Measurements from ENCODE around the gene GAS2L2. TPM values are rescaled to one million over a fixed set of nuclear protein-coding genes. Genes with fewer than 3 reads are reported as not detected.

GAS2L2 gene
- total RNA-seq, 1 experiment from 2014 or later = 0.15 TPM

Other genes starting within 250 kb of the GAS2L2 start
- gene SLFN12L, start 215.6 kb downstream of the GAS2L2 start, total RNA-seq (2021) = 0.07 to 0.16 TPM (median 0.13 TPM) in 3 replicates
- gene SLFN14, start 192.4 kb downstream of the GAS2L2 start, total RNA-seq (2021) = not detected in 3 replicates
- gene PEX12, start 174.7 kb downstream of the GAS2L2 start, total RNA-seq (2021) = 4.7 to 6.5 TPM (median 5.2 TPM) in 3 replicates
- gene AP2B1, start 165.9 kb downstream of the GAS2L2 start, total RNA-seq (2021) = 195 to 212 TPM (median 201 TPM) in 3 replicates
- 17.4 to 25.4 TPM (median 25.3 TPM) in 3 replicates for gene RASL10B, start 21.6 kb downstream of the GAS2L2 start, total RNA-seq (2021)
- gene C17orf50, start 7.6 kb upstream of the GAS2L2 start, total RNA-seq (2021) = 0.30 to 0.89 TPM (median 0.35 TPM) in 3 replicates
- gene MMP28, start 42.4 kb upstream of the GAS2L2 start, total RNA-seq (2021) = 0.22 TPM in 1 of 3 replicates, not detected in the others
- gene TAF15, start 56.2 kb upstream of the GAS2L2 start, total RNA-seq (2021) = 273 to 322 TPM (median 316 TPM) in 3 replicates
- not detected in 3 replicates for gene HEATR9, start 115.7 kb upstream of the GAS2L2 start, total RNA-seq (2021)
- 0.17 to 0.37 TPM (median 0.27 TPM) in 3 replicates for gene CCL5, start 127.1 kb upstream of the GAS2L2 start, total RNA-seq (2021)
- 4.7 to 6.4 TPM (median 5.2 TPM) in 3 replicates for gene RDM1, start 177.5 kb upstream of the GAS2L2 start, total RNA-seq (2021)
- gene LYZL6, start 190.5 kb upstream of the GAS2L2 start, total RNA-seq (2021) = not detected in 3 replicates
- gene CCL16, start 228.3 kb upstream of the GAS2L2 start, total RNA-seq (2021) = not detected in 3 replicates
- not detected in 3 replicates for gene CCL14, start 233.5 kb upstream of the GAS2L2 start, total RNA-seq (2021)
- gene CCL15, start 248.3 kb upstream of the GAS2L2 start, total RNA-seq (2021) = not detected in 3 replicates